ENCODE results near the gene CFAP65. TPM values are rescaled to one million over a fixed set of nuclear protein-coding genes. Genes with fewer than 3 reads are reported as not detected.

The CFAP65 gene
- total and polyA plus RNA-seq, 2 donors: not detected

DNA sequence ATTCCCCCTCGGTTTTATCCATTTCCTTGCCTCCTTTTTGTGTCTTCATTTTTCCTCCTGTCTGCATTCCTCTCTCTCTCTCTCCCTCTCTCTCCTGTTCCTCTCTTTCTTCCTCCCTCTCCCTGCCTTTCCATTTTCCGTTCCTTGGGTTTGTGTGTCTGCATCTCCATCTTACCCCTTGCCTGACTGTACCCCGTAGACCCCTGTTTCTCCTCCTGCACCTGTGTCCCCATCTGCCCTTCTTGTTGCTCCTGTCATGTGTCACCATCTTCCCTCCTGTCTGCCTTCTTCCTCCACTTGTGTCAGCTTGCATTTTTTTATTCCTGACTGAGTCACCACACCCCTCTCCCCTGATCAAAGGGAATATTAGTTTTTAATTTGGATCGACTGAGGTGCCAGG lies 80.1 kb downstream of the CFAP65 start:
- 5% methylated on average over 4 of the region's 4 CpGs for WGBS
- no peak overlapping the region for H3K4me3 ChIP-seq (ENCODE audit: low read depth, low read length)

DNA sequence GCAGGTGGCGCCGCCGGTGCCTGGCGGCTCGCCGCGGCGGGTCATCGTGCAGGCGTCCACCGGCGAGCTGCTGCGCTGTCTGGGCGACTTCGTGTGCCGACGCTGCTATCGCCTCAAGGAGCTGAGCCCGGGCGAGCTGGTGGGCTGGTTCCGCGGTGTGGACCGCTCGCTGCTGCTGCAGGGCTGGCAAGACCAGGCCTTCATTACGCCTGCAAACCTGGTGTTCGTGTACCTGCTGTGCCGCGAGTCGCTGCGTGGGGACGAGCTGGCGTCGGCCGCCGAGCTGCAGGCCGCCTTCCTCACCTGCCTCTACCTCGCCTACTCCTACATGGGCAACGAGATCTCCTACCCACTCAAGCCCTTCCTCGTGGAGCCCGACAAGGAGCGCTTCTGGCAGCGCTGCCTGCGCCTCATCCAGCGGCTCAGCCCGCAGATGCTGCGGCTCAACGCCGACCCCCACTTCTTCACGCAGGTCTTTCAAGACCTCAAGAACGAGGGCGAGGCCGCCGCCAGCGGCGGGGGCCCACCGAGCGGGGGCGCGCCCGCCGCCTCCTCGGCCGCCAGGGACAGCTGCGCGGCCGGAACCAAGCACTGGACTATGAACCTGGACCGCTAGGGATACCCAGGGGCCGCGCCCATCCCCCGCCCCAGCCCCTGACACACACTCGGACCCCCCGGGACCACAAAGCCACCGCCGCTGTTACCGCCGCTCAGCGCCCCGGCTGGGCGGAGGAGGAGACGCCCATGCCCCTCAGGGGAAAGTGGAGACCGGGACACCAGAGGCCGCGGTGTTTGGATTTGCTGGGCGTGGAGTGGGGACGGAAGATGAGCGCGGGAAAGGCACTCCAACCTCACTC lies 80.8 kb downstream of the CFAP65 start:
- WGBS: 2% methylated on average over 87 of the region's 87 CpGs
- DNase-seq (ENCODE audit: extremely low spot score): no peak
- no peaks in the 10 kb centered on the region for H3K36me3 ChIP-seq (ENCODE audit: insufficient read depth)
- H3K4me3 ChIP-seq (ENCODE audit: low read depth, low read length): no peak overlapping the region
- H3K27ac ChIP-seq (ENCODE audit: low read depth): no peak overlapping the region
- no peaks in the 10 kb centered on the region for H3K4me1 ChIP-seq (ENCODE audit: insufficient read depth)

More for the DNA sequence above, 80.1 kb downstream of the CFAP65 start:
- DNase-seq (ENCODE audit: extremely low spot score): no peak
- Histone ChIP-seq H3K36me3 (ENCODE audit: insufficient read depth) (no peaks in the 10 kb centered on the region), H3K27ac (ENCODE audit: low read depth) (no peak overlapping the region), H3K4me1 (ENCODE audit: insufficient read depth) (no peaks in the 10 kb centered on the region)

DNA sequence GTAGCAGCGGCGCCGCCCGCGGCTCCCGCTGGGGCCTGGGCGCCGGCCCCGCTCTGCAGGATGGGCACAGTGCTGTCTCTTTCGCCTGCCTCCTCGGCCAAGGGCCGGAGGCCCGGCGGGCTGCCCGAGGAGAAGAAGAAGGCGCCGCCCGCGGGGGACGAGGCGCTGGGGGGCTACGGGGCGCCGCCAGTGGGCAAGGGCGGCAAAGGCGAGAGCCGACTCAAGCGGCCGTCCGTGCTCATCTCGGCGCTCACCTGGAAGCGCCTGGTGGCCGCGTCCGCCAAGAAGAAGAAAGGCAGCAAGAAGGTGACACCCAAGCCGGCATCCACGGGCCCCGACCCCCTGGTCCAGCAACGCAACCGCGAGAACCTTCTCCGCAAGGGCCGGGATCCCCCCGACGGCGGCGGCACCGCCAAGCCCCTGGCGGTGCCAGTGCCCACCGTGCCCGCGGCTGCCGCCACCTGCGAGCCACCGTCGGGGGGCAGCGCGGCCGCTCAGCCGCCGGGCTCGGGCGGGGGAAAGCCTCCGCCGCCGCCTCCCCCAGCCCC lies 81.5 kb downstream of the CFAP65 start:
- no peak for DNase-seq (ENCODE audit: extremely low spot score)
- Histone ChIP-seq H3K36me3 (ENCODE audit: insufficient read depth) (no peaks in the 10 kb centered on the region), H3K27ac (ENCODE audit: low read depth) (no peak overlapping the region), H3K4me1 (ENCODE audit: insufficient read depth) (no peaks in the 10 kb centered on the region), H3K4me3 (ENCODE audit: low read depth, low read length) (peak overlapping the region; percentile 38)
- 1% methylated on average over 67 of the region's 67 CpGs for WGBS

DNA sequence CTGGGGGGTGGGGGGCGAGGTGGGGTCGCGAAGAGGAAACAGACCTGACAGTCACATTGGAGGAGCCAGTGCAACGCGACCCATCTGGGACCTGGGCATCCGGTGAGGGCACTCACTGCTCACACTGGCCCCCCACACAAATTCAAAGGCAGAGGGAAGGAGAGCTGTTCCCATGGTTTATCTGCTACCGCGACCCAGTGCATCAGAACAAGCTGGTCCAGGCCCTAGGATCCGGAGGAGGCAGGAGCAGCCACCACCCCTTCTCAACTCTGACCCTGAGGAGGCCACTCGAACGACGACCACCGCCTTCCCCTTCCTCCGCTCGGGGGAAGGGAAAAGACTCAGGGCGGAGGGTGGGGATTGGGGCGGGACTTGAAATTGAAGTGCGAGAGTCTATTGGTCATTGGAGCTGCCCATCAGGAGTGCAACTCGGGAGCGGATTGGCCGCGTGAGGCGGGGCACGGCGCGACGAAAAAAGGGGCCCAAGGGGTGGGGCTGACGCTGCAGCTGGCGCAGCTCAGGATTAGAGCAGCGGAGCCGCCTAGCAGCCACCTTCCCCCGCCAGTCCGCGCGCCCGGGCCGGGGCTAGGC lies 82.1 kb downstream of the CFAP65 start, which contains the start of gene CDK5R2:
Gene CDK5R2, plus strand, starts transcription at position 526 of the 591 bp plus-strand sequence. CDS start 155 bp downstream, outside the sequence.
- Histone ChIP-seq H3K36me3 (ENCODE audit: insufficient read depth) (no peaks in the 10 kb centered on the region), H3K27ac (ENCODE audit: low read depth) (no peak within 1 kb of the TSS), H3K4me1 (ENCODE audit: insufficient read depth) (no peaks in the 10 kb centered on the region), H3K4me3 (ENCODE audit: low read depth, low read length) (peak within 1 kb of the TSS; percentile 38)
- peak; percentile 74 for DNase-seq (ENCODE audit: extremely low spot score)
- 2% methylated on average over 37 of the region's 37 CpGs for WGBS

GRCh38 chr2:218958276-218958675 lies 83.0 kb downstream of the CFAP65 start:
- Histone ChIP-seq H3K27ac (ENCODE audit: low read depth) (no peak overlapping the region), H3K36me3 (ENCODE audit: insufficient read depth) (no peaks in the 10 kb centered on the region), H3K4me3 (ENCODE audit: low read depth, low read length) (no peak overlapping the region), H3K4me1 (ENCODE audit: insufficient read depth) (no peaks in the 10 kb centered on the region)
- DNase-seq (ENCODE audit: extremely low spot score): no peak
- 84% methylated on average over 1 of the region's 1 CpG for WGBS

GRCh38 chr2:218957671-218958070 lies 83.6 kb downstream of the CFAP65 start:
- WGBS: 77% methylated on average over 4 of the region's 4 CpGs
- no peak for DNase-seq (ENCODE audit: extremely low spot score)
- no peak overlapping the region for H3K27ac ChIP-seq (ENCODE audit: low read depth)
- H3K4me3 ChIP-seq (ENCODE audit: low read depth, low read length): no peak overlapping the region
- no peaks in the 10 kb centered on the region for H3K36me3 ChIP-seq (ENCODE audit: insufficient read depth)
- no peaks in the 10 kb centered on the region for H3K4me1 ChIP-seq (ENCODE audit: insufficient read depth)

DNA sequence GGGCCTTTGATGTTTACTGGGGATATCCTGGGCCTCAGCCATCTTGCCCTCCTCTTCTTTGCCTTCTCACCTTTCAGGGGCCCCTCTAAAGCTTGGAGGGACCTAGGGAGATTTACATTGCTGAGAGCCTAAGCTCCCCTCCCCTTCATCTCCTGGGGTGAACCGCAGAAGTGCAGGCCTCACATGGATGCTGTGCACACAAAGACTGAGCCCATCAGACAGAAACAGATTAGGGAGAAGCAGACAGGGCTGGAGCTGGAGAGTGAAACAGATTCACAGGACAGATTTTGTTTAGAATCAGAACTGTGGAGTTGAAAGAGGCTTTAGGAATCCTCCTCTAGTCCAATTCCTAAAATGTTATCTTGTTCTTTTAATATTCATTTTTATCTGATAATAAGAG lies 85.3 kb downstream of the CFAP65 start:
- Histone ChIP-seq H3K36me3 (ENCODE audit: insufficient read depth) (no peaks in the 10 kb centered on the region), H3K4me1 (ENCODE audit: insufficient read depth) (no peaks in the 10 kb centered on the region), H3K27ac (ENCODE audit: low read depth) (no peak overlapping the region), H3K4me3 (ENCODE audit: low read depth, low read length) (no peak overlapping the region)
- DNase-seq (ENCODE audit: extremely low spot score): no peak
- WGBS: 26% methylated on average over 1 of the region's 1 CpG

DNA sequence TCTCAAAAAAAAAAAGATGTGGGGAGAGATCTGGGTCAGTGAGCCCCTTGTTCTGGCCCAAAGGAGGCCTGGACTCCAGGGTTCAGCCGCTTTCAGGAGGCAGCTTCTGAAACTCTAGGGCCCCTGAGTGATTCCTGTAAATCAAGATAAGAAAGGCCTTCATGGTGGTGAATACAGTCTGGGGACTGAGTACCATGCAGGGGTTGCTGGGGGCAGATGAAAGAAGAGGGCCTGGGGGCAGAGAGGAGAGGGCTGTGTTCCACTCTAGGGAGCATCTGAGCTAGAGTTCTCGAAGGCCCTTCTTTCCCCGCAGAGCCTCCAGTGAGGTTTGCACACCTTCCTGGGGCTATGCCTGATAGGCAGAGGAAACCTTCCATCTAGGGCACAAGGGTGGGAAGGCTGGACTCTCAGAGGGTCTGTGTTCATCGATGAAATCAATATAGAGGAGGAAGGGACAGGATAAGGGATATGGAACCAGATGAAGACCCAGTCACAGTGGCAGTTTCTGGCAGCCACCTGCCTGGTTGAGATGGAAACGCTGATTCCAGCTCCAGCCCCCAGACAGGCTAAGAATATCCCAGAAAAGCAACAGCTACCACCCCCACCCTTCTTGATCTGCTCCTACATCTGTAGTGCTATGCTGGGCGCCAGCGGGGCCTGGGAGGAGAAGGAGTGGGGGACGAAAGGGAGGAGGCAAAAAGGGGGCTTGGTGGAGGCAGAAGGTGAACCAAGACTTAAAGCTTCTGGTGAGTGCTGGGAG lies 86.6 kb downstream of the CFAP65 start:
- DNase-seq (ENCODE audit: extremely low spot score): no peak
- Histone ChIP-seq H3K27ac (ENCODE audit: low read depth) (no peak overlapping the region), H3K4me3 (ENCODE audit: low read depth, low read length) (no peak overlapping the region), H3K36me3 (ENCODE audit: insufficient read depth) (no peaks in the 10 kb centered on the region), H3K4me1 (ENCODE audit: insufficient read depth) (no peaks in the 10 kb centered on the region)
- 72% methylated on average over 8 of the region's 8 CpGs for WGBS

DNA sequence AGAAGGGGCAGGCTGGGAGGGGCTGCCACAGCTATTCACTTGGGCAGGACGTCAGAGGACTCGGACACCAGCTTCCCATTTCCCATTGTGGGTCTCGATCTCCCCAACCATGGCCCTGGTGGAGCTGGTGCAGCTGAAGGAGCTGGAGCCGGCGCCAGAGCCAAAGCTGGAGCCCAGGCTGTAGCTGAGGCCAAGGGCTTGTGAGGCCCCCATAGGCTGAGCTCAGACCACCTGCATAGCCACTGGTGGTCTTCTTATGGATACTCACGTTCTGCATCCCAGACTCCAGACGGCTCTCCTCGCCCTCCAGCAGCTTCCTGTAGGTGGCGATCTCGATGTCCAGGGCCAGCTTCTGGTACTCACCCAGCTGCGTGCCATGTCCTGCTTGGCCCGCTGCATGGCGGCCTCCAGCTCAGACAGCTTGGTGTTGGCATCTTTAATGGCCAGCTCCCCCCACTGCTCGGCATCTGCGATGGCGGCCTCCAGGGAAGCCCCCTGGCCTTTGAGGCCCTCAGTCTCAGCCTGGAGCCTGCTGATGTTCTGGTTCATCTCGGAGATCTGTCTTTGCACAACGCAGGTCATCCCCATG lies 87.9 kb downstream of the CFAP65 start:
- 66% methylated on average over 18 of the region's 18 CpGs for WGBS
- Histone ChIP-seq H3K4me3 (ENCODE audit: low read depth, low read length) (no peak overlapping the region), H3K27ac (ENCODE audit: low read depth) (no peak overlapping the region), H3K4me1 (ENCODE audit: insufficient read depth) (no peaks in the 10 kb centered on the region), H3K36me3 (ENCODE audit: insufficient read depth) (no peaks in the 10 kb centered on the region)
- no peak for DNase-seq (ENCODE audit: extremely low spot score)

Small RNAs within 50 kb of the gene (small RNA-seq; reads per million reads assigned to genes)
- gene MIR3131: not detected
- gene MIR375: 31.4 reads per million, percentile 96 among the genes with 10 or more reads in this experiment

Other genes starting within 250 kb of the CFAP65 start
- 1.2 TPM for gene PRKAG3, start 209.7 kb downstream of the CFAP65 start, total RNA-seq
- gene PRKAG3, start 209.7 kb downstream of the CFAP65 start, polyA plus RNA-seq: not detected
- gene WNT6, start 181.7 kb downstream of the CFAP65 start, total RNA-seq: 0.16 TPM
- 3.0 TPM for gene WNT6, start 181.7 kb downstream of the CFAP65 start, polyA plus RNA-seq
- gene WNT10A, start 160.7 kb downstream of the CFAP65 start, total RNA-seq: 1.9 TPM
- 1.2 TPM for gene WNT10A, start 160.7 kb downstream of the CFAP65 start, polyA plus RNA-seq
- gene CDK5R2, start 81.8 kb downstream of the CFAP65 start, total RNA-seq: 0.16 TPM
- 0.23 TPM for gene CDK5R2, start 81.8 kb downstream of the CFAP65 start, polyA plus RNA-seq
- gene FEV, start 56.3 kb downstream of the CFAP65 start, total RNA-seq: not detected
- gene FEV, start 56.3 kb downstream of the CFAP65 start, polyA plus RNA-seq: not detected
- gene CRYBA2, start 48.1 kb downstream of the CFAP65 start, total RNA-seq: not detected
- not detected for gene CRYBA2, start 48.1 kb downstream of the CFAP65 start, polyA plus RNA-seq
- not detected for gene IHH, start 19.4 kb upstream of the CFAP65 start, total RNA-seq
- gene IHH, start 19.4 kb upstream of the CFAP65 start, polyA plus RNA-seq: 0.13 TPM
- gene NHEJ1, start 119.3 kb upstream of the CFAP65 start, total RNA-seq: 13.3 TPM
- 17.6 TPM for gene NHEJ1, start 119.3 kb upstream of the CFAP65 start, polyA plus RNA-seq
- 2.2 TPM for gene SLC23A3, start 128.5 kb upstream of the CFAP65 start, total RNA-seq
- gene SLC23A3, start 128.5 kb upstream of the CFAP65 start, polyA plus RNA-seq: 0.79 TPM
- 23.0 TPM for gene CNPPD1, start 135.4 kb upstream of the CFAP65 start, total RNA-seq
- 77.7 TPM for gene CNPPD1, start 135.4 kb upstream of the CFAP65 start, polyA plus RNA-seq
- 34.7 TPM for gene RETREG2, start 136.8 kb upstream of the CFAP65 start, total RNA-seq
- 65.4 TPM for gene RETREG2, start 136.8 kb upstream of the CFAP65 start, polyA plus RNA-seq
- 15.3 TPM for gene ZFAND2B, start 165.3 kb upstream of the CFAP65 start, total RNA-seq
- 38.2 TPM for gene ZFAND2B, start 165.3 kb upstream of the CFAP65 start, polyA plus RNA-seq
- gene ABCB6, start 177.4 kb upstream of the CFAP65 start, total RNA-seq: 25.7 TPM
- gene ABCB6, start 177.4 kb upstream of the CFAP65 start, polyA plus RNA-seq: 54.8 TPM
- 20.7 TPM for gene ATG9A, start 188.1 kb upstream of the CFAP65 start, total RNA-seq
- 54.6 TPM for gene ATG9A, start 188.1 kb upstream of the CFAP65 start, polyA plus RNA-seq
- gene ANKZF1, start 188.3 kb upstream of the CFAP65 start, total RNA-seq: 30.6 TPM
- 22.3 TPM for gene ANKZF1, start 188.3 kb upstream of the CFAP65 start, polyA plus RNA-seq
- 12.0 TPM for gene GLB1L, start 203.9 kb upstream of the CFAP65 start, total RNA-seq
- gene GLB1L, start 203.9 kb upstream of the CFAP65 start, polyA plus RNA-seq: 6.5 TPM
- gene STK16, start 204.0 kb upstream of the CFAP65 start, total RNA-seq: 11.2 TPM
- 36.3 TPM for gene STK16, start 204.0 kb upstream of the CFAP65 start, polyA plus RNA-seq
- not detected for gene TUBA4B, start 211.7 kb upstream of the CFAP65 start, total RNA-seq
- not detected for gene TUBA4B, start 211.7 kb upstream of the CFAP65 start, polyA plus RNA-seq
- gene TUBA4A, start 212.4 kb upstream of the CFAP65 start, total RNA-seq: 4.8 TPM
- 41.9 TPM for gene TUBA4A, start 212.4 kb upstream of the CFAP65 start, polyA plus RNA-seq
- 38.7 TPM for gene DNAJB2, start 237.8 kb upstream of the CFAP65 start, total RNA-seq
- 76.9 TPM for gene DNAJB2, start 237.8 kb upstream of the CFAP65 start, polyA plus RNA-seq